Activated T-cell treated with anti-CD3 and anti-CD28 coated beads for 4 hours (primary cell): ENCODE results near the gene LBP.
"Not testable (repeated sequence)": the region's sequence is repeated elsewhere in the genome, so short reads cannot be mapped to it uniquely, and the experiment has no call there.

ENCODE experiments used
- DNase-seq: peaks from one replicate; pipeline ENCODE4 v3.0.0-alpha.2; 2020

LBP gene

GRCh38 chr20:38324159-38324558 lies 22.1 kb upstream of the LBP start:
- DNase-seq = no peak

- no peak for DNase-seq
These were observed 21.1 kb upstream of the LBP start for GRCh38 chr20:38325167-38325566.

GRCh38 chr20:38325905-38326304 lies 20.4 kb upstream of the LBP start:
- no peak for DNase-seq

- DNase-seq = no peak
These were observed 20.0 kb upstream of the LBP start for GRCh38 chr20:38326309-38326708.

- no peak for DNase-seq
These were observed 15.6 kb upstream of the LBP start for GRCh38 chr20:38330638-38331037.

- no peak for DNase-seq
These were observed 15.0 kb upstream of the LBP start for GRCh38 chr20:38331245-38331644.

GRCh38 chr20:38331814-38332213 lies 14.5 kb upstream of the LBP start:
- no peak for DNase-seq

GRCh38 chr20:38334016-38334415 lies 12.3 kb upstream of the LBP start:
- no peak for DNase-seq

GRCh38 chr20:38336726-38337125 lies 9.6 kb upstream of the LBP start:
- DNase-seq = no peak

- no peak for DNase-seq
These were observed 8.6 kb upstream of the LBP start for GRCh38 chr20:38337561-38338140.

- DNase-seq = no peak
These were observed 7.3 kb upstream of the LBP start for GRCh38 chr20:38338849-38339520.

- DNase-seq = not testable (repeated sequence)
These were observed 6.8 kb upstream of the LBP start for GRCh38 chr20:38339521-38339896.

GRCh38 chr20:38339997-38340396 lies 6.3 kb upstream of the LBP start:
- no peak for DNase-seq

GRCh38 chr20:38340693-38341092 lies 5.6 kb upstream of the LBP start:
- DNase-seq = no peak

GRCh38 chr20:38342216-38342615 lies 4.1 kb upstream of the LBP start:
- no peak for DNase-seq

- no peak for DNase-seq
These were observed 3.5 kb upstream of the LBP start for GRCh38 chr20:38342713-38343310.

- no peak for DNase-seq
These were observed 2.8 kb upstream of the LBP start for GRCh38 chr20:38343311-38344106.

GRCh38 chr20:38344107-38344701 lies 2.1 kb upstream of the LBP start:
- DNase-seq = no peak

- DNase-seq = no peak
These were observed 639 bp upstream of the LBP start for GRCh38 chr20:38345643-38346042.

- no peak for DNase-seq
These were observed 459 bp downstream of the LBP start for GRCh38 chr20:38346741-38347140.

- no peak for DNase-seq
These were observed 3.6 kb downstream of the LBP start for GRCh38 chr20:38349856-38350255.

GRCh38 chr20:38350879-38351775 lies 4.8 kb downstream of the LBP start:
- no peak for DNase-seq
